ENCODE measurements around the gene BATF.

BATF gene

GRCh38 chr14:75568140-75568539, 45.9 kb downstream of the BATF start:
- Histone ChIP-seq H3K27me3 (ENCODE audit: control insufficient read depth, insufficient read depth, low read length) (no peaks in the 10 kb centered on the region), H3K27ac (ENCODE audit: low read length) (no peak overlapping the region), H3K36me3 (ENCODE audit: control insufficient read depth, low read depth, low read length) (no peaks in the 10 kb centered on the region), H3K9ac (ENCODE audit: low read length) (no peak overlapping the region), H3K4me1 (ENCODE audit: control insufficient read depth, low read depth, low read length) (no peaks in the 10 kb centered on the region), H3K9me3 (ENCODE audit: control insufficient read depth, low read depth, low read length) (no peaks in the 10 kb centered on the region), H3K4me3 (ENCODE audit: low read length) (no peak overlapping the region)

GRCh38 chr14:75568791-75569190, 46.5 kb downstream of the BATF start:
- H3K4me1 ChIP-seq (ENCODE audit: control insufficient read depth, low read depth, low read length) = no peaks in the 10 kb centered on the region
- no peak overlapping the region for H3K4me3 ChIP-seq (ENCODE audit: low read length)
- no peak overlapping the region for H3K9ac ChIP-seq (ENCODE audit: low read length)
- H3K9me3 ChIP-seq (ENCODE audit: control insufficient read depth, low read depth, low read length) = no peaks in the 10 kb centered on the region
- H3K27ac ChIP-seq (ENCODE audit: low read length) = no peak overlapping the region
- H3K27me3 ChIP-seq (ENCODE audit: control insufficient read depth, insufficient read depth, low read length) = no peaks in the 10 kb centered on the region
- H3K36me3 ChIP-seq (ENCODE audit: control insufficient read depth, low read depth, low read length) = no peaks in the 10 kb centered on the region

GRCh38 chr14:75570797-75571196, 48.5 kb downstream of the BATF start:
- Histone ChIP-seq H3K9ac (ENCODE audit: low read length) (no peak overlapping the region), H3K27me3 (ENCODE audit: control insufficient read depth, insufficient read depth, low read length) (no peaks in the 10 kb centered on the region), H3K36me3 (ENCODE audit: control insufficient read depth, low read depth, low read length) (no peaks in the 10 kb centered on the region), H3K27ac (ENCODE audit: low read length) (no peak overlapping the region), H3K4me1 (ENCODE audit: control insufficient read depth, low read depth, low read length) (no peaks in the 10 kb centered on the region), H3K4me3 (ENCODE audit: low read length) (no peak overlapping the region), H3K9me3 (ENCODE audit: control insufficient read depth, low read depth, low read length) (no peaks in the 10 kb centered on the region)

DNA sequence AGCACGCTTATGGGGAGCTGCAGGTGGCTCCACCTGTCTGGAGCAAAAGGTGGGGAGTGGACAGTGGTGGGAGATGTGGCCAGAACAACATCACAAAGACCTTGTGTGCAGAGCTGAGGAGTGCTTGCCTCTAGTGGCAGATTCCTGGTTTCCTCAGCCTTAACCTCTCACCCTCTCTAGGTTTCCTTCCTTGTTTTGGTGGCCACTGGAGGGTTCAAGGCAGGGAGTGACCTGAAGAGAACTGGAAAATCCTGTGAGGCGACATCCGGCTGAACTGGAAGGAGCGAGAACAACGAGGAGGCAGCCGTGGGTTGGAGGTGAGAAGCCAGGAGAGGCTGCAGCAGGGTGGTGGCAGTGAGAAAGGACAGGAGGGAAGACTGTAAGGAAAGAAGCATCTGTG, 49.8 kb downstream of the BATF start:
- H3K36me3 ChIP-seq (ENCODE audit: control insufficient read depth, low read depth, low read length) = no peaks in the 10 kb centered on the region
- H3K27me3 ChIP-seq (ENCODE audit: control insufficient read depth, insufficient read depth, low read length) = peaks cover 2% of the 10 kb centered on the region
- no peak overlapping the region for H3K27ac ChIP-seq (ENCODE audit: low read length)

DNA sequence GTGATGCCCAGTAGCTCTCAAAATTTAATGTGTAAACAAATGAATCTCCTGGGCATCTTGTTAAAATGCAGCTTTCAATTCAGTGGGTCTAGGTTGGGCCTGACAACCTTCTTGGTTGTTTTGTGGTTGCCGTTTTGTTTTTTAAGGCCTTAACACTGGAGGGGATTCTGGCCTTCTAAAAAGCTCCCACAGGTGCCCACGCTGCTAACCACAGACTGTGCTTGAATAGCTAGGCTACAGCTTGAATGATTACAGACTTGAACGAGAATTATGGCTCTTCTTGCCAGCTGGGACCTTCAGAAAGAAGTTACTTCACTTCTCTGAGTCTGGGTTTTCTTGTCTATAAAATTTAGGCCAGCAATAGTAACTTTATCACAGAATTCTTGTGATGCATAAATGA, 54.8 kb downstream of the BATF start:
- Histone ChIP-seq H3K9ac (ENCODE audit: low read length) (no peak overlapping the region), H3K4me3 (ENCODE audit: low read length) (no peak overlapping the region), H3K4me1 (ENCODE audit: control insufficient read depth, low read depth, low read length) (no peaks in the 10 kb centered on the region), H3K9me3 (ENCODE audit: control insufficient read depth, low read depth, low read length) (no peaks in the 10 kb centered on the region), H3K27ac (ENCODE audit: low read length) (no peak overlapping the region), H3K36me3 (ENCODE audit: control insufficient read depth, low read depth, low read length) (no peaks in the 10 kb centered on the region), H3K27me3 (ENCODE audit: control insufficient read depth, insufficient read depth, low read length) (peaks cover 25% of the 10 kb centered on the region)

More for the DNA sequence above, 49.8 kb downstream of the BATF start:
- no peak overlapping the region for H3K4me3 ChIP-seq (ENCODE audit: low read length)
- H3K4me1 ChIP-seq (ENCODE audit: control insufficient read depth, low read depth, low read length) = no peaks in the 10 kb centered on the region
- no peak overlapping the region for H3K9ac ChIP-seq (ENCODE audit: low read length)
- no peaks in the 10 kb centered on the region for H3K9me3 ChIP-seq (ENCODE audit: control insufficient read depth, low read depth, low read length)

DNA sequence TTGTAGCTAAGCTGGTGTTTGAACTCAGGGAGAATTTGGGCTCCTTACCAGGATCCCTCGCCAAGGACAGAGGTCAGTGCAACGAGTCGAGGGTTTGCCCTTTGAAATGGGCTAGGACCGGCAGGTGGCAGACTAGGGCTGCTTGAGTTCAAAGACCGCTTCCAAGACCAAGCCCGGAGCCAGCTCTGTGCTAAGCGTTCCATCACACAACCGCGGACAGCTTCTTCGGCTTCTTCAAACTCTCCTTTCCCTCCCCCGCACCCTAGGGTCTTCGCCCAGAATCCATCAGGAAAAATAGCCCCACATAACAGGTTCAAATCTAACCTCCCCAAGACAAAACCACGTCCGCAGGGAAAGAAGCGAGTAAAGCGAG, 55.4 kb downstream of the BATF start:
- no peaks in the 10 kb centered on the region for H3K4me1 ChIP-seq (ENCODE audit: control insufficient read depth, low read depth, low read length)
- no peaks in the 10 kb centered on the region for H3K9me3 ChIP-seq (ENCODE audit: control insufficient read depth, low read depth, low read length)
- H3K36me3 ChIP-seq (ENCODE audit: control insufficient read depth, low read depth, low read length) = no peaks in the 10 kb centered on the region
- peaks cover 25% of the 10 kb centered on the region for H3K27me3 ChIP-seq (ENCODE audit: control insufficient read depth, insufficient read depth, low read length)
- no peak overlapping the region for H3K27ac ChIP-seq (ENCODE audit: low read length)
- peak overlapping the region; percentile 76 for H3K4me3 ChIP-seq (ENCODE audit: low read length)
- H3K9ac ChIP-seq (ENCODE audit: low read length) = peak overlapping the region; percentile 57

GRCh38 chr14:75578102-75578785, 56.0 kb downstream of the BATF start, which contains the start of gene FLVCR2:
Gene FLVCR2 (plus strand): TSS chr14:75578620. CDS start chr14:75578973, 353 bp downstream.
- H3K27me3 ChIP-seq (ENCODE audit: control insufficient read depth, insufficient read depth, low read length) = peaks cover 25% of the 10 kb centered on the region
- no peaks in the 10 kb centered on the region for H3K9me3 ChIP-seq (ENCODE audit: control insufficient read depth, low read depth, low read length)
- no peaks in the 10 kb centered on the region for H3K4me1 ChIP-seq (ENCODE audit: control insufficient read depth, low read depth, low read length)
- H3K9ac ChIP-seq (ENCODE audit: low read length) = peak within 1 kb of the TSS; percentile 57
- H3K4me3 ChIP-seq (ENCODE audit: low read length) = peak within 1 kb of the TSS; percentile 76
- H3K36me3 ChIP-seq (ENCODE audit: control insufficient read depth, low read depth, low read length) = no peaks in the 10 kb centered on the region
- H3K27ac ChIP-seq (ENCODE audit: low read length) = no peak within 1 kb of the TSS

- H3K27ac ChIP-seq (ENCODE audit: low read length) = no peak overlapping the region
- H3K9me3 ChIP-seq (ENCODE audit: control insufficient read depth, low read depth, low read length) = no peaks in the 10 kb centered on the region
- H3K9ac ChIP-seq (ENCODE audit: low read length) = peak overlapping the region; percentile 57
- peaks cover 25% of the 10 kb centered on the region for H3K27me3 ChIP-seq (ENCODE audit: control insufficient read depth, insufficient read depth, low read length)
- H3K36me3 ChIP-seq (ENCODE audit: control insufficient read depth, low read depth, low read length) = no peaks in the 10 kb centered on the region
- H3K4me3 ChIP-seq (ENCODE audit: low read length) = peak overlapping the region; percentile 76
- no peaks in the 10 kb centered on the region for H3K4me1 ChIP-seq (ENCODE audit: control insufficient read depth, low read depth, low read length)
Observed at GRCh38 chr14:75578786-75579337, 56.6 kb downstream of the BATF start.

DNA sequence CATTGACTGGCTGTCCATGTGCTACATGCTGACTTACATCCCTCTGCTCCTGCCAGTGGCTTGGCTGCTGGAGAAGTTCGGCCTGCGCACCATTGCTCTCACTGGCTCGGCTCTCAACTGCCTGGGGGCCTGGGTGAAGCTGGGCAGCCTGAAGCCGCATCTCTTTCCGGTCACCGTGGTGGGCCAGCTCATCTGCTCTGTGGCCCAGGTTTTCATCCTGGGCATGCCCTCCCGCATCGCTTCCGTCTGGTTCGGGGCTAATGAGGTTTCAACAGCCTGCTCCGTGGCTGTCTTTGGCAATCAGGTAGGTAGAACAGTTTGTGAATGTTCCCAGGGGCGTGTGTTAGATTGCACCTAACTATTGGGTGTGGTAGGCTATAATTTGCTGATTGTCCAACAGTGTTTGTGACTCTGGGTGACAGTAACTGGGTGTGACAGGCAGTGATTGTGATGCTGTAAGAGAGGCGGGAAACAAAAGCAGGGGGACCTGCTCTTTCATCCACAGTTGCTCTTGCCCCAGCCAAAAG, 57.1 kb downstream of the BATF start:
- H3K9ac ChIP-seq (ENCODE audit: low read length) = no peak overlapping the region
- H3K27ac ChIP-seq (ENCODE audit: low read length) = no peak overlapping the region
- H3K4me3 ChIP-seq (ENCODE audit: low read length) = peak overlapping the region; percentile 76

DNA sequence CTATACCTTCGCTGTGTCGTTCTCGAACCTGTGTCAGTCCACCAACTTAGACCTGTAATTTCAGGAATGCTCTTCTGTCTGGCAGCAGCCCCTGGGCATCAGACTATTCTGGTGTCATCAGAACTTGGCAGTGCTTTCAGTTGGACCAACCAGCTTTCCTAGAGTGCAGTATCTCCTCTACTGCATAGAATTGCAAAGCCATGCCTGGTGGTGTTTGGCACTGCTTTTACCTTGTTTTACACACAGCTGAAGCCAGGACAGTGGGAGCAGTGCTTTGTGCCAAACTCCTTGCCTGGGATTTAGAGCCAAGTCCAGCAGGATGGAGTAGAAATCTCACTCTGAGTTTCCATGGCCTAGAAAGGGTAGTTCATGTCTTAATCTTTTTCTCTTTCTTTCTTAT, 57.6 kb downstream of the BATF start:
- Histone ChIP-seq H3K4me3 (ENCODE audit: low read length) (peak overlapping the region; percentile 76), H3K4me1 (ENCODE audit: control insufficient read depth, low read depth, low read length) (no peaks in the 10 kb centered on the region), H3K36me3 (ENCODE audit: control insufficient read depth, low read depth, low read length) (no peaks in the 10 kb centered on the region), H3K27me3 (ENCODE audit: control insufficient read depth, insufficient read depth, low read length) (peaks cover 25% of the 10 kb centered on the region), H3K27ac (ENCODE audit: low read length) (no peak overlapping the region), H3K9ac (ENCODE audit: low read length) (peak overlapping the region; percentile 22), H3K9me3 (ENCODE audit: control insufficient read depth, low read depth, low read length) (no peaks in the 10 kb centered on the region)

More for the DNA sequence above, 57.1 kb downstream of the BATF start:
- Histone ChIP-seq H3K36me3 (ENCODE audit: control insufficient read depth, low read depth, low read length) (no peaks in the 10 kb centered on the region), H3K4me1 (ENCODE audit: control insufficient read depth, low read depth, low read length) (no peaks in the 10 kb centered on the region), H3K9me3 (ENCODE audit: control insufficient read depth, low read depth, low read length) (no peaks in the 10 kb centered on the region), H3K27me3 (ENCODE audit: control insufficient read depth, insufficient read depth, low read length) (peaks cover 25% of the 10 kb centered on the region)

DNA sequence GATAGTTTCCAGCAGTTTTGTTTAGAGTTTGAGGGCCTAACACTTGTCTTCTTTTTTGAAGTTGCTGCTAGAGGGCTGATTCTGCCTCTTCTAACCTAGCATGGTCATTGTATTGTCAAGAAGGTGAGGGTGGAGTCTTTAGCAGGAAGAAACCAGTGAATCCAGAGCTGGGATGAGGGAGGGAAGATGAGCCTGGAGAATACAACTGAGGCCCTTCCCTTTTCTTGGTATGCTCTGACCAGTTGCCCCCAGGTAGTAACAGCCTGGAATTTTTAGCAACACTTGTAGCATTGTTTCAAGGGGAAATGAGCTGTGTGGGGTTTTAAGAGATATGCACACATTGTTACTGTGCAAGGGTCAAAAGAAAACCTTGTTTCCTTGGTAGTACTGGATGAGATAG, 65.1 kb downstream of the BATF start:
- H3K4me3 ChIP-seq (ENCODE audit: low read length) = no peak overlapping the region
- H3K9me3 ChIP-seq (ENCODE audit: control insufficient read depth, low read depth, low read length) = peaks cover 3% of the 10 kb centered on the region
- no peaks in the 10 kb centered on the region for H3K36me3 ChIP-seq (ENCODE audit: control insufficient read depth, low read depth, low read length)
- no peaks in the 10 kb centered on the region for H3K27me3 ChIP-seq (ENCODE audit: control insufficient read depth, insufficient read depth, low read length)
- no peaks in the 10 kb centered on the region for H3K4me1 ChIP-seq (ENCODE audit: control insufficient read depth, low read depth, low read length)
- no peak overlapping the region for H3K9ac ChIP-seq (ENCODE audit: low read length)
- no peak overlapping the region for H3K27ac ChIP-seq (ENCODE audit: low read length)

GRCh38 chr14:75589931-75590330, 67.7 kb downstream of the BATF start:
- H3K4me3 ChIP-seq (ENCODE audit: low read length) = no peak overlapping the region
- no peaks in the 10 kb centered on the region for H3K36me3 ChIP-seq (ENCODE audit: control insufficient read depth, low read depth, low read length)
- H3K9ac ChIP-seq (ENCODE audit: low read length) = no peak overlapping the region
- no peak overlapping the region for H3K27ac ChIP-seq (ENCODE audit: low read length)
- H3K9me3 ChIP-seq (ENCODE audit: control insufficient read depth, low read depth, low read length) = peaks cover 3% of the 10 kb centered on the region
- H3K4me1 ChIP-seq (ENCODE audit: control insufficient read depth, low read depth, low read length) = no peaks in the 10 kb centered on the region
- no peaks in the 10 kb centered on the region for H3K27me3 ChIP-seq (ENCODE audit: control insufficient read depth, insufficient read depth, low read length)

Data from iPS-18a (cell line).